ENCODE results near the gene PCAT6. TPM values are rescaled to one million over a fixed set of nuclear protein-coding genes. Genes with fewer than 3 reads are reported as not detected.

PCAT6 gene
- total RNA-seq, 4 donors from 2014 or later = not detected

GRCh38 chr1:202810193-202810614, 550 bp upstream of the PCAT6 start:
- peak overlapping the region; percentile 82 to 88 (median 84) for H3K27ac ChIP-seq (replicated peaks in 1 of 4)
- H3K9me3 ChIP-seq = no peaks in the 10 kb centered on the region
- peaks cover 14 to 48% (median 40%) of the 10 kb centered on the region in 4 donors for H3K4me1 ChIP-seq
- H3K27me3 ChIP-seq = no peaks in the 10 kb centered on the region
- intact Hi-C loops (cut with DNase I) = loop anchor here (2.0 to 5.0 kb wide), 2 partner anchors 52 to 79 kb away; partner anchors contain the start of gene RABIF
- H3K36me3 ChIP-seq = no peaks in the 10 kb centered on the region
- DNase-seq (ENCODE audit: extremely low spot score) = no peak
- peak overlapping the region; percentile 71 to 80 (median 78) for H3K4me3 ChIP-seq
- TF ChIP-seq CTCF (IDR thresholded peaks at IDR 0.05) (no peak), EP300 (IDR thresholded peaks at IDR 0.05) (no peak), POLR2AphosphoS5 (IDR thresholded peaks at IDR 0.05) (no peak), POLR2A (IDR thresholded peaks at IDR 0.05; ENCODE audit: low read depth) (no peak)
- 10% methylated on average over 13 of the region's 13 CpGs for WGBS

GRCh38 chr1:202811296-202812175, 782 bp downstream of the PCAT6 start:
- H3K4me3 ChIP-seq = peak overlapping the region; percentile 71 to 80 (median 78)
- no peaks in the 10 kb centered on the region for H3K9me3 ChIP-seq
- H3K36me3 ChIP-seq = no peaks in the 10 kb centered on the region
- H3K27ac ChIP-seq (replicated peaks in 1 of 4) = peak overlapping the region; percentile 82 to 88 (median 84)
- peaks cover 6 to 35% (median 26%) of the 10 kb centered on the region in 4 donors for H3K4me1 ChIP-seq
- no peak for DNase-seq (ENCODE audit: extremely low spot score)
- WGBS = 17% methylated on average over 21 of the region's 43 CpGs
- no peak for TF ChIP-seq POLR2AphosphoS5 (IDR thresholded peaks at IDR 0.05)
- TF ChIP-seq EP300 (IDR thresholded peaks at IDR 0.05) = no peak
- no peak for TF ChIP-seq POLR2A (IDR thresholded peaks at IDR 0.05; ENCODE audit: low read depth)
- no peak for TF ChIP-seq CTCF (IDR thresholded peaks at IDR 0.05)
- intact Hi-C loops (cut with DNase I) = loop anchor here (2.0 to 5.0 kb wide), 2 partner anchors 51 to 77 kb away; partner anchors contain the start of gene RABIF
- no peaks in the 10 kb centered on the region for H3K27me3 ChIP-seq

- intact Hi-C loops (cut with DNase I) = loop anchor here (5.0 kb wide), 1 partner anchor 50 kb away; no protein-coding TSS in a partner anchor
- no peaks in the 10 kb centered on the region for H3K27me3 ChIP-seq
- TF ChIP-seq EP300 (IDR thresholded peaks at IDR 0.05) = no peak
- no peak for TF ChIP-seq POLR2A (IDR thresholded peaks at IDR 0.05; ENCODE audit: low read depth)
- TF ChIP-seq POLR2AphosphoS5 (IDR thresholded peaks at IDR 0.05) = no peak
- TF ChIP-seq CTCF (IDR thresholded peaks at IDR 0.05) = no peak
- no peak overlapping the region for H3K27ac ChIP-seq (replicated peaks in 1 of 4)
- DNase-seq (ENCODE audit: extremely low spot score) = no peak
- H3K4me3 ChIP-seq = no peak overlapping the region
- H3K36me3 ChIP-seq = no peaks in the 10 kb centered on the region
- H3K9me3 ChIP-seq = no peaks in the 10 kb centered on the region
- peaks cover 6 to 28% (median 24%) of the 10 kb centered on the region in 4 donors for H3K4me1 ChIP-seq
- 89% methylated on average over 5 of the region's 9 CpGs for WGBS
These were observed 1.6 kb downstream of the PCAT6 start for GRCh38 chr1:202812176-202813026.

- Histone ChIP-seq H3K36me3 (no peaks in the 10 kb centered on the region), H3K4me3 (no peak overlapping the region), H3K27me3 (peaks cover 0 to 3% (median 0%) of the 10 kb centered on the region in 4 donors), H3K4me1 (peaks cover 1 to 15% (median 11%) of the 10 kb centered on the region in 4 donors), H3K9me3 (no peaks in the 10 kb centered on the region), H3K27ac (replicated peaks in 1 of 4) (no peak overlapping the region)
- no peak for TF ChIP-seq POLR2A (IDR thresholded peaks at IDR 0.05; ENCODE audit: low read depth)
- no peak for TF ChIP-seq CTCF (IDR thresholded peaks at IDR 0.05)
- no peak for TF ChIP-seq POLR2AphosphoS5 (IDR thresholded peaks at IDR 0.05)
- TF ChIP-seq EP300 (IDR thresholded peaks at IDR 0.05) = no peak
- 84% methylated on average over 10 of the region's 10 CpGs for WGBS
- DNase-seq (ENCODE audit: extremely low spot score) = no peak
- intact Hi-C loops (cut with DNase I) = no loop called here
These were observed 4.4 kb downstream of the PCAT6 start for GRCh38 chr1:202815120-202815519.
